Measurements from ENCODE around the gene EFEMP2.
A peak's percentile ranks its signal among the peaks of the same experiment; 100 is the strongest.

EFEMP2 gene

GRCh38 chr11:65872586-65873317 is at the start of gene EFEMP2:
Gene EFEMP2, minus strand, starts transcription at chr11:65872800. Its CDS starts 446 bp downstream, at chr11:65872354.
- DNase-seq = peak; percentile 14

GRCh38 chr11:65921876-65922275 is 49.3 kb upstream of the EFEMP2 start:
- DNase-seq = no peak

DNA sequence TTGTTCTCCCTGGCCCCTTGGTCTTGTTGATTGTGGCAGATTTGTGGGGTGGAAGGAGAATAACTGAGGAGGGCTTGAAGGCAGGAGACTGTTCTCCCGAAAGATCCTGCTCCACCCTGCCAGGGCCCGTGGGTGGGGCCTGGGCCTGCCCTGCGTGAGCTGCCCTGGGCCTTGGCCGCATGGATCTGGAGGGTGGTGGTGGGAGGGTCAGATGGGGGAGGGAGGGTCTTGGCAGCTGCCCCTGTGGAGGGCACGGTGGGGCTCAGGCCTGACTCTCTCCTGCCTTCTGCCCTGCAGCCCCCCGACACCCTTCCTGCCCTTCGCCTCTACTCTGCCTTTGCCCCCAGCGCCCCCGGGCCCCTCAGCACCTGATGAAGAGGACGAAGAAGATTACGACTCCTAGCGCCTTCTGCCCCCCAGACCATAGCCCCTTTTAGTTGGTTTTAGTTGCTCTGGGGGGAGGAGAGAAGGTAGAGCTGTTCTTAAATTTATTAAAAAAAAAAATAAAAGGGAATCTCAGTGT is 48.5 kb upstream of the EFEMP2 start:
- DNase-seq = no peak

DNA sequence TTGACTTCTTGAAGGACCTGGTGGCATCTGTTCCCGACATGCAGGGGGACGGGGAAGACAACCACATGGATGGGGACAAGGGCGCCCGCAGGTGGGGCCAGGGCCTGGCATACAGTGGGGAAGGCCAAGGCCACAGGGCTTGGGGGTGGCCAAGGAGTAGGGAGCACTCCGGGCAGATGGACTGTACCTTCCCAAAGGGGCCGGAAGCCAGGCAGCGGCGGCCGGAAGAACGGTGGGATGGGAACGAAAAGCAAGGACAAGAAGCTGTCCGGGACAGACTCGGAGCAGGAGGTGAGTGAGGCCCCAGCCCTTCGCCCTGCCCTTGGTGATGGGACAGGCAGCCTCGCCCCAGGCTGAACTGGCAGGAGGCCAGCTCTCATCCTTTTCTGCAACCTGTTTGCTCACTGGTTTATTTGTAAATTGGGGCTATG is 47.8 kb upstream of the EFEMP2 start:
- DNase-seq = no peak

GRCh38 chr11:65919573-65920371 is 47.2 kb upstream of the EFEMP2 start:
- peak; percentile 21 for DNase-seq

DNA sequence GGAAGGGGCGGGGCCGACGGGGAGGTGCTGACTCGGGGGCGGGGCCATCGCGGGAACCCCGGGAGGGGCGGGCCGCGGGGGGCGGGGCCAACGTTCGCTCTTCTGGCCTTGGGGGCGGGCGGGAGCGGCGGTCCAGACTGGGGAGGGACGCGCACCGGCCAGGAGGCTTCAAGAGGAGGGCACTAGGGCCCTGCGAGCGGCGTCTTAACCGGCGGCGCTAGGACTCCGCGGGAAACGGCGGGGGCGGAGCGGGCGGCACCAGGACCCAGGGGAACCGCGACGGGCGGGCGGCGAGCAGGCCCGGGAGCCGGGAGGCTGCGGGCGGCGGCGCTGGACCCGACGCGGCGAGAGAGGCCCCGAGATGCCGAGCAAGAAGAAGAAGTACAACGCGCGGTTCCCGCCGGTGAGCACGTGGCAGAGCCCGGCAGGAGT is 46.6 kb upstream of the EFEMP2 start, which contains the start of gene DRAP1:
Gene DRAP1, plus strand, starts transcription at position 286 of the 432 bp plus-strand sequence. Its CDS starts 76 bp downstream, at position 362.
- DNase-seq = peak; percentile 99

GRCh38 chr11:65918211-65919140 is 45.9 kb upstream of the EFEMP2 start, which contains the start of gene C11orf68:
Gene C11orf68, minus strand, starts transcription at chr11:65919062. Its CDS starts 31 bp downstream, at chr11:65919031.
- DNase-seq = no peak

DNA sequence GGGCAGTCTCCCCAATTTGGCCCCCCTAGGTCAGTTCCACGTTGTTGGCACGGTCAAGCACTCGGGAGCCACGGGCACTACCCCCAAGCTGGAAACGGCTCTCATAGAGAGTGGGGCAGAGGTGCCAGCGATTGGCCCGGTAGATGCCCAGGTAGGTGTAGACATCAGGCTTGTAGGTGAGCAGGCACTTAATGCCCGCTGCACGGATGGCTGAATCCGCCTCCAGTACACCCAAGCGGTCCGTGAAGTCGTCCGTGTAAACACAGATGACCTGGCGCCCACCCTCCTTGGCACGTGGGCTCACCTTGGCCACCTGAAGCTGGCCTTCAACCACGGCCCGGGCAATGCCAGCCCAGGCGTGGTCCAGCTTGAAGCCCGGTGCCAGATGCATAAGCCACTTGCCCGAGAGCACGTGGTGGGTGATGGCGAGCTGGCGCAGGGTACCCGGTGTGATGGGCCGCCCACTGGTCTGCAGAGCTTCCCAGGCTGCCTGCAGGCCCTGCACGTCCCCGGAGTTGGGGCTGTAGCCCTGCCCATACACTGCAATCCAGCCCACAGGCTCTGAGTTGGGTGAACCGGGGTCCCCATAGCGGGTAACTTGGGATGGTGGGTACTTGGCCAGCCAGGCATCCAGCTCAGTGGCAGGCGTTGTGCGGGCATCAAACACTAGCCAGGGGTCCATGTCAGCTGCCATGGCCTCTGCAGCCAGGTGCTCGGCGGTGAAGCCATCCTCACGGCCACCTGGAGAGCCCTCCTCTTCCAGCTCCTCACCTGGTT is 45.0 kb upstream of the EFEMP2 start:
- no peak for DNase-seq

DNA sequence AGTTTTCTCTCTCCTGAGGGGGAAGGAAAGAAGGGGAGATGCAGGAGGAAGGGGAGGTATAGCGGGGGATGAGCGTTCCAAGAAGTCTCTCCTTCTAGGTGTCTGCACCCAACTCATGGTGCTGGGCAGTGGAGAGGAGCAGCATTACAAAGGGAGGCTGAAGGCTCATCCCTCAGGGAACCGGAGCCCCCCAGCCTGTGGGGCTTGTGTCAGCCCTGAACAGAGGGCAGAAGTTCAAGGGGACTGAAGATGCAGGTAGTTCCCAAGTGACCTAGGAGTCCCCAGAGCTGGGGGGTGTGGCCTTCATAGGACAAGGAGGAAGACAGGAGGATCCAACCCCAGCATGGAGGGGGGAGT is 44.5 kb upstream of the EFEMP2 start:
- DNase-seq = no peak

GRCh38 chr11:65916391-65916790 is 43.8 kb upstream of the EFEMP2 start:
- no peak for DNase-seq

DNA sequence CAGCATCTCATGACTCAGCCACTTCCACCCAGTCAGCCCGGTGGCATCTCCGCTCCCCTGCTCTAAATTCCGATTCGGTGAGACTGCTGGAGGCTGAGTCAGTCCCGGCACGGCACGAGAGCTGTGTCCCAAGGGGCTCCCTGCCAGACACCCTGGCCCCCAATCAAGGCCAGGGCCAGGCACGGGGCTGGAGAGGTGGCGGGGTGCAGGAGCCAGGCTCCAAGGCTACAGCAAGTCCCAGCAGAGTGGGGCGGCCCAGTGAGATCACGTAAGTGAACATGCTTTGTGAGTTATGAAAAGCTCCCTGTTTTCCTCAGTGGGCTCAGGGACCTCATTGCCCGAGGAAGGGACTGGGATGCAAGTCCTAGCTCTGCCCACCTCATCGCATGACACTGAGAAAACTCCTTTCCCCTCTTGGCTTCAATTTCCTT is 43.2 kb upstream of the EFEMP2 start:
- peak; percentile 58 for DNase-seq

DNA sequence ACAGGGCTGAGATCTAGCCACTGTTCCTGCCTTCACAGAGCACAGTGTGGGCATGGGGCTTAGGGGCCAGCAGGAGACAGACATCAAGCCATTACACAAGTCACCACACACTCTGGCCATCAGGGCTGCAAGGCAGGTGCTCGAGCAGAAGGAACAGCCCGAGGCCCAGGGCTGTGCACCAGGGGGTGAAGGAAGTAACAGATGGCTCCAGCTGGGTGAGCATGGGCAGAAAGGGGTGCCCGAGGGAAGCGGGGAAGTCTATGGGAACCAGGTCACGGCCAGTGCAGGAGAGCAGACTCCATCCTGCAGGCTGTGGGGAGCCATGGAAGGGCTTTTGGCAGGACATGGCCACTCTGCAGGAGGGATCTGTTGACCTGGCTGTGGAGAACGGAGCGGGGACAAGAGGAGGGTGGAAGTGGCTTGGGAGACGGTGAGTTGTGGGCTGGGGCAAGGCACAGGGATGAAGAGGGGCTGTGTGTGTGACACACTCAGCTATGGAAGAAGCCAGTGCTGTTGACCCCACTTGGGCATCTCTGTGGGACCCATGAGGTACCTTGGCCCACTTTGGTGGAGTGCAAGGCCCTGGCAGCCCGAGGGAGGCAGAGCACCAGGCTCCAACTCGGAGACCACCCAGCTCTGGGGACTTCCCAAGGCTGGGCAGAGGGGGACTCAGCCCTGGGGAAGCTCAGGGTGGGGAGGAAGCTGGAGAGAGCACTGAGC is 42.7 kb upstream of the EFEMP2 start:
- DNase-seq = no peak

- DNase-seq = no peak
Measured at GRCh38 chr11:65912845-65913244, 40.2 kb upstream of the EFEMP2 start.

- DNase-seq = peak; percentile 37
Measured at GRCh38 chr11:65911682-65912568, 39.3 kb upstream of the EFEMP2 start.

DNA sequence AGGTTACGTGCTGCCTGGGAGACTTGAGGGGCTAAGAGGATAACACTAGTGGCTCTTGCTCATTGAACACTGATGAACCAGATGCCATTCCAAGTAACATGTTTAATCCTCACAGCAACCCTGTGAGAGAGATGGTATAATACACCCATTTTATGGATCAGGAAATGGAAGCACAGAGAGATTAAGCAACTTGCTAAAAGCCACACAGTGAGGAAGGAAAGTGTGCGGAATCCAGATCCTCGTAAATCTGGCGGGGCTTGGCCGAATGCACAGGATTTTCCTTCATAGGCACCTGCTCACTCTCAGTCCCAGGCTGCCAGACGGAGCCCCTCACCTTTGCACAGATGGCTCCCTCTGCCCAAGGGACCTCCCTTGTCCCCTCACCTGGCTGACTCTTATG is 35.3 kb upstream of the EFEMP2 start:
- no peak for DNase-seq

DNA sequence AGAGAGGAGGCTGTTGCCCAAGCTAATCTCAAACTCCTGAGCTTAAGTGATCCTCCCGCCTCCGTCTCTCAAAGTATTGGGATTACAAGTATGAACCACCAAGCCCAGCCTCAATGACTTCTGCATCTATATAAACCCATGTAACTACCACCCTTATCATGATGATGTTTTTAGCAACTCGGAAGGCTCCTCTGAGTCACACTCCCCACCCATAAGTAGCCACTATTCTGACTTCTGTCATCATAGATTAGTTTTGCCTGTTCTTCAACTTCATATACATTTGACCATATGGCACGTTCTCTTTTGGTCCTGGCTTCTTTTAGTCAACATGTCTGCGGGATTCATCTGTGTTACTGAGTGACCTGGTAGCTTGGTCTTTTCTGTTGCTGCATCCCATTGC is 34.0 kb upstream of the EFEMP2 start:
- DNase-seq = no peak

DNA sequence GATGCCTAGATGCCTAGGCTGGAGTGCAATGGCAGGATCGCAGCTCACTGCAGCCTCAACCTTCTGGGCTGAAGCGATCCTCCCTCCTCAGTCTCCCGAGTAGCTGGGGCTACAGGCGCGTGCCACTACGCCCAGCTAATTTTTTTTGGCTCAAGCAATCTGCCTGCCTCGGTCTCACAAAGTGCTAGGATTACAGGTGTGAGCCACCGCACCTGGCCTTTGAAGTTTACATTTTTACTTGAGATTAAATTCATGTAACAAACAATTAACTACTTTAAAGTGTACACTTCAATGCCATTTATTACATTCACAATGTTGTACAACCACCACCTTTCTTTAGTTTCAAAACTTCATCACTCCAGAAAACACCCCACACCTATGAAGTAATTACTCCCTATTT is 31.1 kb upstream of the EFEMP2 start:
- DNase-seq = no peak

GRCh38 chr11:65903068-65903481 is 30.5 kb upstream of the EFEMP2 start:
- DNase-seq = no peak

DNA sequence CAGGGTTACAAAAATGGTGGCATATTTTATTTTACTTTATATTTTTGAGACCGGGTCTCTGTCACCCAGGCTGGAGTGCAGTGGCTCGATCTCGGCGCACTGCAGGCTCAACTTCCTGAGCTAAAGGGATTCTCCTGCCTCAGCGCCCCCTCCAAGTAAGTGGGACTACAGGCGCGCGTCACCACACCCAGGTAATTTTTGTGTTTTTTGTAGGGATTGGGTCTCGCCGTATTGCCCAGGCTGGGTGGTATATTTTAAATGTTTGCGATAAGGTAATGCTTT is 28.2 kb upstream of the EFEMP2 start:
- DNase-seq = no peak

Data from inflammatory macrophage treated with lipopolysaccharide for 4 hours (primary cell).